NCI-H146 treated with DMSO at 0.1 percent for 48 hours (cell line): ENCODE measurements around the gene NDUFA11.
"Not testable (repeated sequence)": the region's sequence is repeated elsewhere in the genome, so short reads cannot be mapped to it uniquely, and the experiment has no call there.

Source experiments
- DNase-seq: peaks from one replicate; lab custom pipeline; 2025; ENCODE audit not compliant: unreplicated experiment; lab: John Stamatoyannopoulos, UW

Gene NDUFA11

DNA sequence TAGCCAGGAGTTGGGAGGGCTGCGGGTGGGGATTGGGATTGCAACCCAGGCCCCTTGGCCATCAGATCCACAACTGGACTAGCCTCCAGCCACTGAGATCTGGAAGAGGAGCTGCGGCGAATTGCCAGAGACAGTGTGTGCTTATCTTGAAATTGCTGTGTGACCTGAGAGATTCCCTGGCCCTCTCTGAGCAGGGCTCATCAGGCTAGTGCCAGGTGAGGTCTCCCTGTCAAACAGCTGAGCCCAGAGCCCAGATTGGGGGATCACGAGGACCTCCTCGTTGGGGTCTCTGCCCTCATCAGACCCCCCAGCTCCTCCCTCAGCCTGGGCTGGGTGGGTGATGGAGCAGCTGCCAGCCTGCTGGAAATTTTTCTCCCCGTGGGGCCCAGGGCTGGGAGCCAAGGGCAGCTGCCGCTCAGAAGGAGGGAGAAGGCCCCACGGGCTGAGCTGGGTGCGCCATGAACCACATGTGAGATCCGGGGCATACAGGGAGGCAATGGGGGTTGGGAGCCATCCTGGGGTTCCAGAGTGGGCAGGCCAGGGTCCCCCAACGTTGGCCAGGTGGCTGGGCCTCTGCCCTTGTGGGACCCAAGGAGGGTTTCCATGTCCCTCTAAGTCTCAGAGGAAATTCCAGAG is 40.4 kb downstream of the NDUFA11 start:
- DNase-seq = no peak

DNA sequence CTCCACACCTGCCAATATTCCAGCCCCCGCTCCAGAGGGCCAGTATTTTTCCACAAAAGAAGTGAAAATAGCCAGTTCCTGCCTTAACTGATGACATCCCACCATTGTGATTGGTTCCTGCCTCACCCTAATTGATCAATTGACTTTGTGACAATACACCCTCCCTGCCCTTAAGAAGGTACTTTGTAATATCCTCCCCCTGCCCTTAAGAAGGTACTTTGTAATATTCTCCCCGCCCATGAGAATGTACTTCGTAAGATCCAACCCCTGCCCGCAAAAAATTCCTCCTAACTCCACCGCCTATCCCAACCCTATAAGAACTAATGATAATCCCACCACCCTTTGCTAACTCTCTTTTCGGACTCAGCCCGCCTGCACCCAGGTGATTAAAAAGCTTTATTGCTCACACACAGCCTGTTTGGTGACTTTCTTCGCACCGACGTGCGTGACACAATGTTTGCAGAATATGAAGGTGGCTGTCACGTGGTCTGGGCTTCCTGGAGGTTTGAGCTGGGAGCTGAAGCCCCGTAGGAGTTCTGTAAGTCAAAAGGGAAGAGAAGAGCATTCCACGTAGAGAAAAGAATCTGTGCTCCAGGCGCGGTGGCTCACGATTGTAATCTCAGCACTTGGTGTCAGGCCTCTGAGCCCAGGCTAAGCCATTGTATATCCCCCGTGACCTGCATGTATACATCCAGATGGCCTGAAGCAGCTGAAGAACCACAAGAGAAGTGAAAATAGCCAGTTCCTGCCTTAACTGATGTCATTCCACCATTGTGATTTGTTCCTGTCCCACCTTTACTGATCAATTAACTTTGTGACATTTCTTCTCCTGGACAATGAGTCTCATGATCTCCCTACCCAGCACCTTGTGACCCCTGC is 46.1 kb downstream of the NDUFA11 start:
- no peak for DNase-seq

DNA sequence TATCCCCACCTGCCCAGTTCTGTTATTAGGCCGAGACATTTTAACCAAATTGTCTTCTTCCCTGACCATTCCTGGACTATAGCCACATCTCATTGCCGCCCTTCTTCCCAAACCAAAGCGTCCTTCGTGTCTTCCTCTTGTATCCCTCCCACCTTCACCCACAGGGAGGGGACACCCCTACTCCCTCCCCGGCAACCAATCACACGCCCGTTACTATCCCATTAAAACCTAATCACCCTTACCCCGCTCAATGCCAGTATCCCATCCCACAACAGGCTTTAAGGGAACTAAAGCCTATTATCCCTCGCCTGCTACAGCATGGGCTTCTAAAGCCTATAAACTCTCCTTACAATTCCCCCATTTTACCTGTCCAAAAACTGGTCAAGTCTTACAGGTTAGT is 48.4 kb downstream of the NDUFA11 start:
- not testable (repeated sequence) for DNase-seq

DNA sequence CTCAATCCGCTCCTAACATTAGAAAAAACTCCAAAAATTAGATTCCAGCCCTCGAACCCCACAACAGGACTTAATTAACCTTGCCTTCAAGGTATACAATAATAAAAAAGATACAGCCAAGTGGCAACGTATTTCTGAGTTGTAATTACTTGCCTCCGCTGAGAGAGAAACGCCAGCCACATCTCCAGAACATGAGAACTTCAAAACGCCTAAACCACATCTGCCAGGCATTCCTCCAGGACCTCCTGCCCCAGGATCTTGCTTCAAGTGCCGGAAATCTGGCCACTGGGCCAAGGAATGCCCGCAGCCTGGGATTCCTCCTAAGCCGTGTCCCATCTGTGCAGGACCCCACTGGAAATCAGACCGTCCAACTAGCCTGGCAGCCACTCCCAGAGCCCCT is 49.5 kb downstream of the NDUFA11 start:
- not testable (repeated sequence) for DNase-seq

DNA sequence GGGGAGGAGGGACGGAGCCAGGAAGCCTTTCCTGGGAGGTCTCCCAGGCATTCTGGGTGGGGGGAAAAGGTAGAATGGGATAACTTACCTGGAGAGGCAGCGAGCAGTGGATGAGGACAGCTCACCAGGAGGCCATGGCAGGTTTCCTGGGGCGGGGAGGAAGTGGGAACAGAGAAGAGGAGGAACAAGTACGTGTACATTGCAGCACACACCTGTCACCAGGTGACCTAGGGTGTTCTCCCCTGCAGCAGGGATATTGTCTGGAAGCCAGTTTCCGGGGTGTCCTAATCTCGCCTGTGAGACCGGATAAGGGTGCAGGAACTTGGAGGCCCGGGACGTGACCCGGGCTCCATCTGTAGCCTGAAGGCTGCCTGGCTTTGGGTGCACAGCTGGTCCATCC is 52.3 kb downstream of the NDUFA11 start, which contains the start of gene FUT3:
Gene FUT3, minus strand, starts transcription at position 148 of the 400 bp plus-strand sequence.
- DNase-seq = no peak

DNA sequence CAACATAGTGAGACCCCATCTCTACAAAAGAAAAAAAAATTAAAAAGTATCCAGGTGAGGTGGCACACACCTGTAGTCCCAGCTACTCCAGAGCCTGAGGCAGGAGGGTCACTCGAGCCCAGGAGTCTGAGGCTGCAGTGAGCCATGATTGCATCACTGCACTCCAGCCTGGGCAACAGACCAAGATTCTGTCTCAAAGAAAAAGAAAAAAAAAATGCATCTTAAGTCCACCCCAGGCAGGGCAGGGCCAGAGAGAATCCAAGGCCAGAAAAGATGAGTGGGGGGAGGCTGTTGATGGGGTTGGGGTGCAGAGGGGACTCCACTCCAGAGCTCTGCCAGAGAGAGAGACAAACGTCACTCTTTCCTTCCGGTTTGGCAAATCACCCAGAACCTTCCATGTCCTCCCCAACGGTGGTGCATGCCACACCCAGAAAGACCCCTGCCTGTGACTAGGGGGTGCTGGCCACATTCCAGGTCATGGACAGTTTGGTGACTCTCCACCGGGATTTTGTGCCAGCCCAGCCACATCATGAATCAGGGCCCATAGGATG is 52.8 kb downstream of the NDUFA11 start:
- DNase-seq = no peak

DNA sequence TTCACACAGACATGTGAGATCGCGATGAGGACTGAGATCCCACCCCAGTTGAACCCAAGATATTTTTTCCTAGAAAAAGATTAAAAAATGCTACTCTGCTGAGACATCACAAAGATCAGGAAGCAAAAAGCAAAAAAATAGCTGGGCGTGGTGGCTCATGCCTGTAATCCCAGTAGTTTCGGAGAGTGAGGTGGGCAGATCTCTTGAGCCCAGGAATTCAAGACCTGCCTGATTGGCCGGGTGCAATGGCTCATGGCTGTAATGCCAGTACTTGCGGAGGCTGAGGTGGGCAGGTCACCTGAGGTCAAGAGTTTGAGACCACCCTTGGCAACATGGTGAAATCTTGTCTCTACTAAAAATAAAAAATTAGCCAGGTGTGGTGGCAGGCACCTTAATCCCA is 53.4 kb downstream of the NDUFA11 start:
- DNase-seq = no peak

DNA sequence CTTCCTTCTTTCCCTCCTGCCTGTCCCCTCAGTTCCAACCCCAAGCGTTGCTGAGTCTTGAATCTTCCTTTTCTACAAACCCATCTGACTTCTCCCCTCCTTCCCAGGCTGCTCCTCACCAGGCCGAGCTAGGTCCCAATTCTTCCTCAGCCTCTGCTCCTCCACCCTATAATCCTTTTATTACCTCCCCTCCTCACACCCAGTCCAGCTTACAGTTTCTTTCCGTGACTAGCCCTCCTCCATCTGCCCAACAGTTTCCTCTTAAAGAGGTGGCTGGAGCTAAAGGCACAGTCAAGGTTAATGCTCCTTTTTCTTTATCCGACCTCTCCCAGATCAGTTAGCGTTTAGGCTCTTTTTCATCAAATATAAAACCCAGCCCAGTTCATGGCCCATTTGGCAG is 55.0 kb downstream of the NDUFA11 start:
- not testable (repeated sequence) for DNase-seq

DNA sequence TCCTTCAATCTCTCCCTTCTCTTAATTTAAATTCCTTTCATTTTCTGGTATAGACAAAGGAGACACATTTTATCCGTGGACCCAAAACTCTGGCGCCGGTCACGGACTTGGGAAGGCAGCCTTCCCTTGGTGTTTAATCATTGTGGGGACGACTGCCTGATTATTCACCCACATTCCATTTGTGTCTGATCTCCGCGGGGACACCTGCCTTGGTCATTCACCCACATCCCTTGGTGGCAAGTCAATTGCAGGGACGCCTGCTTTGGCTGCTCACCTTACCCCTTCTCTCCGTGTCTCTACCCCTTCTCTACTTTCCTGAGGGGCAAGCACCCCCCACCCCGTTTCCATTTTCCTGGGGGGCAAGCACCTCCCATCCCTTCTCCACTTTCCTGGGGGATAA is 55.7 kb downstream of the NDUFA11 start:
- not testable (repeated sequence) for DNase-seq
